Measurements from ENCODE around the gene MIPOL1. TPM values are rescaled to one million over a fixed set of nuclear protein-coding genes. Genes with fewer than 3 reads are reported as not detected.

MIPOL1 gene
- total and polyA plus RNA-seq, 8 donors = 2.4 to 9.0 (median 6.4) TPM

DNA sequence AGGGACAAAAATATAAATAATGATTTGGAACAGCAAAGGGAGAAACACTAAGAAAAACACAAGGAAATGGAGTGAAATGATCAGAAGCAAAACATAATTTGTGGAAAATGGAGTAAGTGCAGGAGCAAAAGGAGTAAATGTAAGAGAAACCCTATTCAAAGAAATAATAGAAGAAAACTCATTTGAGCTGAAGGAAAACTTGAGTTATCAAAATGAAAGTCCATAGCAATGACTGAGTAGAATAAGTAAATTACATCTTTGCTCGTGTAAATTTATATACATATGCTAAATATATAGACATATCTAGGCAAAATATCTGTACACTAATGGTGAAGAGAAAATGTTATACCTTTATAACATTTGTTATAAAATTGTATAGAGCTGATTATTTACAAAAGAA is 203.4 kb downstream of the MIPOL1 start:
- Histone ChIP-seq H3K36me3 (no peaks in the 10 kb centered on the region), H3K9me3 (no peaks in the 10 kb centered on the region), H3K4me3 (no peak overlapping the region), H3K4me1 (no peaks in the 10 kb centered on the region), H3K27me3 (no peaks in the 10 kb centered on the region), H3K27ac (no peak overlapping the region)
- WGBS, 2 donors = 98% methylated on average over 1 of the region's 1 CpG
- FAIRE-seq = no peak
- intact Hi-C loops (cut with DNase I) = no loop called here
- ATAC-seq = no peak
- TF ChIP-seq, protein P1, sequence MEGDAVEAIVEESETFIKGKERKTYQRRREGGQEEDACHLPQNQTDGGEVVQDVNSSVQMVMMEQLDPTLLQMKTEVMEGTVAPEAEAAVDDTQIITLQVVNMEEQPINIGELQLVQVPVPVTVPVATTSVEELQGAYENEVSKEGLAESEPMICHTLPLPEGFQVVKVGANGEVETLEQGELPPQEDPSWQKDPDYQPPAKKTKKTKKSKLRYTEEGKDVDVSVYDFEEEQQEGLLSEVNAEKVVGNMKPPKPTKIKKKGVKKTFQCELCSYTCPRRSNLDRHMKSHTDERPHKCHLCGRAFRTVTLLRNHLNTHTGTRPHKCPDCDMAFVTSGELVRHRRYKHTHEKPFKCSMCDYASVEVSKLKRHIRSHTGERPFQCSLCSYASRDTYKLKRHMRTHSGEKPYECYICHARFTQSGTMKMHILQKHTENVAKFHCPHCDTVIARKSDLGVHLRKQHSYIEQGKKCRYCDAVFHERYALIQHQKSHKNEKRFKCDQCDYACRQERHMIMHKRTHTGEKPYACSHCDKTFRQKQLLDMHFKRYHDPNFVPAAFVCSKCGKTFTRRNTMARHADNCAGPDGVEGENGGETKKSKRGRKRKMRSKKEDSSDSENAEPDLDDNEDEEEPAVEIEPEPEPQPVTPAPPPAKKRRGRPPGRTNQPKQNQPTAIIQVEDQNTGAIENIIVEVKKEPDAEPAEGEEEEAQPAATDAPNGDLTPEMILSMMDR (IDR thresholded peaks at IDR 0.05) = no peak
- no peak for DNase-seq

DNA sequence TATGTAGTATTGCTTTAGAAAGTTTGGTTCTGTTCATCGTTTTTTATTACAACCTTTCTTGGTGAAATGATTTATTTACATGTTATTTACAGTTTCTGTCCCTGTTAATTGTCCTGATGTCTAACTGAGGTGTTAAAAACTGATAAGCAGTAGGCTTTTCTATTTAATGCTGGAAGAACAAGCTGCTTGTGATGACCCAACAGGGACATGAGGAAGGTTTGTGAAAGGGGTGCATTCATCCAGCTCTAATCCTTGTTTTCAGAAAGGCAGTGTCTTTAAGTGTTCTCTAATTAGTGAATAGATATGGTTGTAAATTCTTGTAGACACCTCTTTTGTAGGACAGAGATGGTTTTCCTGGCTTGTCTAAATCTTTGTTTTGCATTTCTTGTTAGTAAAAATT is 205.9 kb downstream of the MIPOL1 start:
- WGBS, 2 donors = 45 to 60% methylated on average over 1 of the region's 1 CpG
- Histone ChIP-seq H3K9me3 (no peaks in the 10 kb centered on the region), H3K27me3 (no peaks in the 10 kb centered on the region), H3K4me3 (no peak overlapping the region), H3K27ac (no peak overlapping the region), H3K36me3 (no peaks in the 10 kb centered on the region), H3K4me1 (no peaks in the 10 kb centered on the region)
- intact Hi-C loops (cut with DNase I) = no loop called here
- ATAC-seq (no peak), DNase-seq (no peak), FAIRE-seq (no peak)
- TF ChIP-seq, protein P1 (IDR thresholded peaks at IDR 0.05) = no peak

DNA sequence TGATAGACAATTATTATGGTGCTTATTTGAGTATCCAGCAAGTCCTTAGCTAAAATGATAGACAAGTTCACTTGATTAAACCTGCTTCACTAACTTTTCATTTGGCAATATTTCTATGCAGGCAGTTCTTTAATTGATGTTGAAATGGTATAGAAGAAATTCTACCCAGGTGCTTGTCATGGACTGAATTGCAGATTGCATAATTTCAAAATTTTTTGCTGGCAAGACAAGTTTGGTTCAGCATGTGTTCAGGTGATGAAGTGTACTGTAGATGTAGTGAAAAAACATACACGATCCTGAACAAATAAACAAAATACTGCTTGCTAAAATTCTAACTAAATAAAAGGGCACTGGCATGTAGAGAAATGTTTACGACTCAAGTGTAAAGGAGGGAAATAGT is 208.4 kb downstream of the MIPOL1 start:
- ATAC-seq (no peak), DNase-seq (no peak), FAIRE-seq (no peak)
- Histone ChIP-seq H3K4me3 (no peak overlapping the region), H3K27me3 (no peaks in the 10 kb centered on the region), H3K9me3 (no peaks in the 10 kb centered on the region), H3K4me1 (no peaks in the 10 kb centered on the region), H3K27ac (no peak overlapping the region), H3K36me3 (no peaks in the 10 kb centered on the region)
- WGBS, 2 donors = 82 to 86% methylated on average over 2 of the region's 2 CpGs
- TF ChIP-seq, protein P1 (IDR thresholded peaks at IDR 0.05) = no peak
- intact Hi-C loops (cut with DNase I) = no loop called here

DNA sequence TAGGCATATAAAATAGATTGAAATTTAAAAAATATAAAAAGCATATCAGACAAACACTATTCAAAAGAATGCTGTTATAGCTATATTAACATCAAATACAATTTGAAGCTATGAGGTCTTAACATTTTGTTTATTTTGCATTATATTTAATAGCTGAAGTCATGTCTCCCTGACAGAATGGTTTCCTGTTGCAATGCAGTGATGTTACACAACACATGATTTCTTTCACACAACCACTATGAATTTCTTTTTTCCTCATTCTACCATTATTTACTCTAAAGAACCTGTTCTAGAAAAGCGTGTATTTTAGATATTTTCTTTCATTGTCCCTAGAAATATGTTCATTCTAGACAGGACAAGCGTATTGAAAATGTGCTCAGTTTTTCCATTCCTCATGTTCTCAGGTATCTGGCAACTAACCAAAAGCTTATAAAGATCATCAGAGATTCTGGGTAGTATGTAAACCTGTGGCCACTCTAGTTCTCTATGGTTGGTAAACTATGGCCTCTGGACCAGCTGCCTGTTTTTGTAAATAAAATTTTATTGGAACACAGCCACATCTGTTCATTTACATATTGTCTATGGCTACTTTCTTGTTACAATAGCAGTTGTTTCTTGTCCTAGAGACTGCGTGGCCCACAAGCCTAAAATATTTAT is 213.5 kb downstream of the MIPOL1 start:
- Histone ChIP-seq H3K4me3 (no peak overlapping the region), H3K9me3 (no peaks in the 10 kb centered on the region), H3K4me1 (no peaks in the 10 kb centered on the region), H3K27ac (no peak overlapping the region), H3K27me3 (no peaks in the 10 kb centered on the region), H3K36me3 (no peaks in the 10 kb centered on the region)
- FAIRE-seq (no peak), DNase-seq (no peak), ATAC-seq (no peak)
- 93% methylated on average over 3 of the region's 3 CpGs for WGBS, 2 donors
- TF ChIP-seq, protein P1 (IDR thresholded peaks at IDR 0.05) = no peak
- intact Hi-C loops (cut with DNase I) = no loop called here

DNA sequence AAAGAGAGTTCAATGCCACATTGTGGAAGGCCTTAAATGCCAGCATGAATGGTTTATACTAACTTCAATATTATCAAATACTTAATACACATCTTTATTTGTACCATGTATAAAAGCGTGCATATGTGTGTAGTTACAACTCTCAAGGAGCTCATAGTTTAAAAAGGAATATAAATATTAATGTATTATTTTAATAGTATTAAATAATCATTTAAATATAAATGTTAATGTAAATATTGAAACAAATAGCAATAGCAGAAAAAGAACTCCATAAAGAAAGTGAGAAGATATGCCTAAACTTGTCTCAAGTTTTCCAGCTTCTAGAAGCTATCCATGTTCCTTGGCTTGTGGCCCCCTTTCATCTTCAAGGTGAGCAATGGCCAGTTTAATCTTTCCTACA is 215.3 kb downstream of the MIPOL1 start:
- FAIRE-seq = no peak
- 95 to 99% methylated on average over 1 of the region's 1 CpG for WGBS, 2 donors

More for the DNA sequence above, 215.3 kb downstream of the MIPOL1 start:
- intact Hi-C loops (cut with DNase I) = no loop called here
- no peak overlapping the region for H3K4me3 ChIP-seq
- no peak overlapping the region for H3K27ac ChIP-seq
- ATAC-seq = no peak
- H3K4me1 ChIP-seq = no peaks in the 10 kb centered on the region
- no peaks in the 10 kb centered on the region for H3K27me3 ChIP-seq
- TF ChIP-seq, protein P1 (IDR thresholded peaks at IDR 0.05) = no peak
- H3K36me3 ChIP-seq = no peaks in the 10 kb centered on the region
- H3K9me3 ChIP-seq = no peaks in the 10 kb centered on the region
- DNase-seq = no peak
